Right lobe of liver (tissue), 4 donors: ENCODE data around the gene GREB1.

Source experiments
- CTCF ChIP-seq, 4 donors: fragments of 200-600 bp in 3 of 4; fragments of 450-650 bp in 1 of 4; IDR thresholded peaks; one replicate each; pipeline versions ENCODE4 v1.5.1 to v1.8.0; 2016 to 2022; ENCODE audit warnings: antibody characterized with exemption in 4 of 4, mild to moderate bottlenecking in 2 of 4
- POLR2A ChIP-seq: fragments of 450-650 bp; IDR thresholded peaks from one replicate; pipeline ENCODE4 v1.6.1; 2017; ENCODE audit warnings: antibody characterized with exemption, mild to moderate bottlenecking
- donor health status: DM: no; HTN: no; CAD: no.
- donor health status: DM: no; HTN: no; CAD: no.
- donor health status: DM: no; HTN: yes; CAD: no.

DNA sequence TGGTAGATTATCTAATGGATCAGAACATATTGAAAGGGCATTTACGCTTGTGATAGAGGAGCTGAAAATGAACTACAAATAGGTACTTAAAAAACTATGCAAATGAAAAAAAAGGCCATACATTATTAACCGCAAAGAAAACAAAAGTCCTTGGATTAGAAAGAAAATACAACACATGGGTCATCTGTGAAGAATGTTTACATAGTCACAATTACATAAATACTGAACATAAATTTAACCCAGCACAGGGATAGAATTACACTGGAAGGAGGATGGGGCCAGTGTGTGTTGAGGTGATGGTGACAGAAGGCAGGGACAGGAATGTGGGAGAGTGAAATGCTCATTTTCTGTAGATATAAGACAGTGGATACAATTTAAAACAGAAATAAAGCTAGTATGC lies 129.6 kb downstream of the GREB1 start:
- TF ChIP-seq CTCF (IDR thresholded peaks at IDR 0.05) (no peak), POLR2A (no peak)
